HepG2 (cell line): ENCODE data around the gene PSME3IP1. TPM values are rescaled to one million over a fixed set of nuclear protein-coding genes. Genes with fewer than 3 reads are reported as not detected.

ENCODE experiments used
- CHD2 ChIP-seq: IDR thresholded peaks from 2 replicates; pipeline ENCODE4 v1.6.1; 2011; ENCODE audit warnings: low read depth, low read length, improper control_type of control experiment
- E2F2 ChIP-seq: sonication (generic); formaldehyde crosslinking; IDR thresholded peaks from 2 replicates; pipeline ENCODE4 v1.4.0; 2020; ENCODE audit warnings: missing genetic modification reagents, borderline replicate concordance
- FOXK1 ChIP-seq: sonication (generic); formaldehyde crosslinking; IDR thresholded peaks from 2 replicates; pipeline ENCODE4 v1.4.0; 2020; ENCODE audit warnings: low read depth, missing genetic modification reagents, borderline replicate concordance
- GMEB2 ChIP-seq: IDR thresholded peaks from 2 replicates; pipeline ENCODE4 v1.6.1; 2016; ENCODE audit warnings: missing biosample characterization, missing genetic modification reagents, low read depth
- MATR3 ChIP-seq: sonication (generic); formaldehyde crosslinking; IDR thresholded peaks from 2 replicates; pipeline ENCODE4 v1.4.0; 2020; ENCODE audit warnings: missing genetic modification reagents
- PHF5A ChIP-seq: IDR thresholded peaks from one replicate; pipeline ENCODE4 v1.6.1; 2018; ENCODE audit warnings: low read depth, missing genetic modification reagents; ENCODE audit not compliant: unreplicated experiment
- PPARG ChIP-seq: conservative IDR thresholded peaks from 2 replicates; pipeline ENCODE4 v1.6.1; 2016; ENCODE audit warnings: missing biosample characterization, missing genetic modification reagents
- PTBP1 ChIP-seq: fragments of 200-400 bp; formaldehyde crosslinking; IDR thresholded peaks from 2 replicates; pipeline ENCODE4 v1.6.1; 2018; ENCODE audit warnings: low read length, low read depth; ENCODE audit not compliant: poor library complexity, severe bottlenecking
- RARA ChIP-seq: IDR thresholded peaks from 2 replicates; pipeline ENCODE4 v1.6.1; 2016; ENCODE audit warnings: missing genetic modification reagents, missing compliant biosample characterization
- SATB2 ChIP-seq: sonication (generic); formaldehyde crosslinking; IDR thresholded peaks from 2 replicates; pipeline ENCODE4 v1.5.0; 2020; ENCODE audit warnings: missing genetic modification reagents
- TFE3 ChIP-seq: IDR thresholded peaks from 2 replicates; pipeline ENCODE4 v1.6.1; 2016
- TP53 ChIP-seq: sonication (generic); formaldehyde crosslinking; conservative IDR thresholded peaks from 2 replicates; pipeline ENCODE4 v1.4.0; 2020; ENCODE audit warnings: missing genetic modification reagents
- ZBTB44 ChIP-seq: sonication (generic); formaldehyde crosslinking; IDR thresholded peaks from 2 replicates; pipeline ENCODE4 v1.4.0; 2020; ENCODE audit warnings: missing genetic modification reagents
- ZNF407 ChIP-seq: sonication (generic); formaldehyde crosslinking; IDR thresholded peaks from one replicate; pipeline ENCODE4 v1.5.1; 2020; ENCODE audit warnings: mild to moderate bottlenecking, missing genetic modification reagents; ENCODE audit errors: not compliant biosample characterization
- ZNF446 ChIP-seq: sonication (generic); formaldehyde crosslinking; IDR thresholded peaks from 2 replicates; pipeline ENCODE4 v1.5.0; 2020; ENCODE audit warnings: mild to moderate bottlenecking, missing genetic modification reagents
- ZNF570 ChIP-seq: sonication (generic); formaldehyde crosslinking; IDR thresholded peaks from 2 replicates; pipeline ENCODE4 v1.4.0; 2020; ENCODE audit warnings: mild to moderate bottlenecking, missing genetic modification reagents, borderline replicate concordance
- ZNF891 ChIP-seq: sonication (generic); formaldehyde crosslinking; IDR thresholded peaks from 2 replicates; pipeline ENCODE4 v1.5.0; 2020; ENCODE audit warnings: mild to moderate bottlenecking, missing genetic modification reagents
- polyA plus RNA-seq, 8 experiments: library from polyadenylated mRNA; depleted of rRNA in 3 of 8; stranded (reverse) in 7 of 8; unstranded in 1 of 8; fragments of >200 nt; fragmentation: Illumina TruSeq in 4 of 8; extraction: Trizol in 4 of 8; gene quantifications; 2 replicates each; pipeline versions ENCODE4 v1.2.1 to v1.2.3, GENCODE V29; 2011 to 2016; ENCODE audit warnings: low read depth in 4 of 8, missing spikeins in 1 of 8, mixed read lengths in 1 of 8; ENCODE audit not compliant: insufficient read depth in 1 of 8
- total RNA-seq, 5 experiments: library from RNA; depleted of rRNA; stranded (reverse); fragments of >200 nt; fragmentation: Illumina TruSeq; extraction: Trizol; gene quantifications; 2 replicates each; pipeline ENCODE4 v1.2.3, GENCODE V29; 2016; ENCODE audit warnings: low read depth in 1 of 5

The PSME3IP1 gene
- total and polyA plus RNA-seq, 2 of the 13 experiments (the other 11 are each of a cell fraction or from before 2014, with no cell fraction given) = 90.8 to 99.8 TPM

- no peak for TF ChIP-seq PHF5A (CRISPR knock-in tag)
- peak; percentile 53; the same call in 1 of the 2 replicates for TF ChIP-seq FOXK1
- no peak for TF ChIP-seq ZNF446
- TF ChIP-seq ZNF891 = no peak
- no peak for TF ChIP-seq CHD2
- no peak for TF ChIP-seq MATR3 (CRISPR knock-in tag)
- TF ChIP-seq SATB2 (CRISPR knock-in tag) = no peak
- TF ChIP-seq PTBP1 = no peak
- TF ChIP-seq RARA = peak; percentile 79
- no peak for TF ChIP-seq TP53
- TF ChIP-seq E2F2 (CRISPR knock-in tag) = no peak
- peak; percentile 53; the same call in 1 of the 2 replicates for TF ChIP-seq PPARG (CRISPR knock-in tag)
- no peak for TF ChIP-seq ZNF407 (CRISPR knock-in tag)
- no peak; the same call in 1 of the 2 replicates for TF ChIP-seq TFE3 (CRISPR knock-in tag)
- no peak for TF ChIP-seq GMEB2 (CRISPR knock-in tag)
- no peak for TF ChIP-seq ZBTB44 (CRISPR knock-in tag)
- TF ChIP-seq ZNF570 = no peak
Measured at GRCh38 chr16:57156351-57156703, 29.5 kb downstream of the PSME3IP1 start (continued).
